Mucosa of descending colon (tissue), 3 donors: ENCODE results near the gene FCHSD2. TPM values are rescaled to one million over a fixed set of nuclear protein-coding genes. Genes with fewer than 3 reads are reported as not detected.

Experiments
- ATAC-seq: fragments of 200-7000 bp; cut with Tn5 transposase; one replicate; pipeline ENCODE4 v1.9.1; 2020; ENCODE audit warnings: mild to moderate bottlenecking, moderate library complexity
- DNase-seq, 3 donors: peaks; one replicate each; pipeline ENCODE4 v3.0.0-alpha.2; 2020
- H3K36me3 ChIP-seq: fragments of 200-600 bp; one replicate; pipeline ENCODE4 v1.8.0; 2021; ENCODE audit warnings: low read depth, mild to moderate bottlenecking
- H3K4me1 ChIP-seq: fragments of 200-600 bp; one replicate; pipeline ENCODE4 v1.8.0; 2021; ENCODE audit warnings: low read depth, mild to moderate bottlenecking
- H3K4me3 ChIP-seq: fragments of 200-600 bp; one replicate; pipeline ENCODE4 v1.8.0; 2021; ENCODE audit warnings: mild to moderate bottlenecking
- H3K9me3 ChIP-seq: fragments of 200-600 bp; one replicate; pipeline ENCODE4 v1.8.0; 2021; ENCODE audit warnings: mild to moderate bottlenecking
- CTCF ChIP-seq: fragments of 200-600 bp; IDR thresholded peaks from one replicate; pipeline ENCODE4 v1.8.0; 2022; ENCODE audit warnings: antibody characterized with exemption, mild to moderate bottlenecking
- intact Hi-C, 2 donors: fragments of 100-400 bp; cut with DNase I in 1 of 2; cut with micrococcal nuclease in 1 of 2; formaldehyde crosslinking; loops; one replicate each; pipeline versions ENCODE4 v1.11.0 to v1.11.1; 2022; cut with DNase I, micrococcal nuclease
- total RNA-seq, 3 donors: library from RNA; stranded (reverse); fragmentation: NEBNext Ultra II Directional in 2 of 3; extraction: Animal tissue kit (Norgen Biotek cat#: 25700) in 2 of 3; gene quantifications; one replicate each; pipeline versions ENCODE4 v1.2.1 to v1.2.4, GENCODE V29; 2021 to 2023
- donor health status: DM: no; HTN: no; CAD: no; lungs with moderate emphysema.
- donor health status: DM: no; HTN: no; CAD: no.
- donor health status: DM: no; HTN: yes; CAD: no.

FCHSD2 gene
- total RNA-seq, 3 donors from 2014 or later: 15.7 to 41.6 (median 21.6) TPM

GRCh38 chr11:73184953-73185671, 43.0 kb upstream of the FCHSD2 start:
- peak; percentile 75 to 85 (median 80) for DNase-seq
- Histone ChIP-seq H3K4me3 (no peak overlapping the region), H3K9me3 (no peaks in the 10 kb centered on the region), H3K36me3 (no peaks in the 10 kb centered on the region), H3K4me1 (peaks cover 15% of the 10 kb centered on the region)
- intact Hi-C loops: loop anchor here (5.0 to 10.0 kb wide), 2 partner anchors 60 to 353 kb away; no protein-coding TSS in a partner anchor
- peak; percentile 74 for TF ChIP-seq CTCF
- ATAC-seq: peak; percentile 86

- peak in 2 of 3 donors; percentile 72 to 89 for DNase-seq
- peak; percentile 84 for ATAC-seq
- H3K36me3 ChIP-seq: no peaks in the 10 kb centered on the region
- no peak for TF ChIP-seq CTCF
- intact Hi-C loops: loop anchor here (5.0 to 10.0 kb wide), 2 partner anchors 62 to 351 kb away; no protein-coding TSS in a partner anchor
- no peaks in the 10 kb centered on the region for H3K9me3 ChIP-seq
- peaks cover 17% of the 10 kb centered on the region for H3K4me1 ChIP-seq
- no peak overlapping the region for H3K4me3 ChIP-seq
These were observed 40.8 kb upstream of the FCHSD2 start for GRCh38 chr11:73182824-73183321.

- intact Hi-C loops: loop anchor here in 1 of 2 donors (2.0 kb wide), 1 partner anchor 348 kb away; no protein-coding TSS in a partner anchor
- Histone ChIP-seq H3K9me3 (no peaks in the 10 kb centered on the region), H3K4me1 (peaks cover 20% of the 10 kb centered on the region), H3K36me3 (no peaks in the 10 kb centered on the region), H3K4me3 (no peak overlapping the region)
- no peak for DNase-seq
- TF ChIP-seq CTCF: no peak
- no peak for ATAC-seq
These were observed 36.6 kb upstream of the FCHSD2 start for GRCh38 chr11:73178681-73179080.

- Histone ChIP-seq H3K36me3 (no peaks in the 10 kb centered on the region), H3K4me1 (peaks cover 14% of the 10 kb centered on the region), H3K9me3 (no peaks in the 10 kb centered on the region), H3K4me3 (no peak overlapping the region)
- DNase-seq: peak; percentile 84 to 86 (median 84)
- no peak for TF ChIP-seq CTCF
- intact Hi-C loops: loop anchor here in 1 of 2 donors (2.0 kb wide), 1 partner anchor 347 kb away; no protein-coding TSS in a partner anchor
- peak; percentile 75 for ATAC-seq
These were observed 35.8 kb upstream of the FCHSD2 start for GRCh38 chr11:73177778-73178539.

- H3K36me3 ChIP-seq: no peaks in the 10 kb centered on the region
- peaks cover 9% of the 10 kb centered on the region for H3K4me1 ChIP-seq
- ATAC-seq: peak; percentile 37
- intact Hi-C loops: no loop called here
- no peak for DNase-seq
- H3K9me3 ChIP-seq: no peaks in the 10 kb centered on the region
- H3K4me3 ChIP-seq: no peak overlapping the region
- TF ChIP-seq CTCF: no peak
These were observed 35.3 kb upstream of the FCHSD2 start for GRCh38 chr11:73177380-73177777.
